SJSA1 (cell line): Measurements from ENCODE around the gene SPON1. TPM values are rescaled to one million over a fixed set of nuclear protein-coding genes. Genes with fewer than 3 reads are reported as not detected.
"Not testable (repeated sequence)": the region's sequence is repeated elsewhere in the genome, so short reads cannot be mapped to it uniquely, and the experiment has no call there.

Experiments
- DNase-seq, 2 experiments: peaks; one replicate each; pipeline ENCODE4 v3.0.0-alpha.2; 2015 to 2020; ENCODE audit warnings: low spot score in 2 of 2, low read depth in 1 of 2
- H3K27ac ChIP-seq: fragments of 250-450 bp; sonication (Bioruptor Pico); 2 replicates; pipeline ENCODE4 v1.5.1; 2020; ENCODE audit warnings: mild to moderate bottlenecking, moderate library complexity
- H3K27me3 ChIP-seq: fragments of 250-450 bp; sonication (Bioruptor Pico); replicated peaks from 2 replicates; pipeline ENCODE4 v1.5.1; 2020; ENCODE audit warnings: mild to moderate bottlenecking, moderate library complexity
- H3K36me3 ChIP-seq: fragments of 250-450 bp; sonication (Bioruptor Pico); 2 replicates; pipeline ENCODE4 v1.5.1; 2020; ENCODE audit warnings: mild to moderate bottlenecking
- H3K4me1 ChIP-seq: fragments of 250-450 bp; sonication (Bioruptor Pico); replicated peaks from 2 replicates; pipeline ENCODE4 v1.6.1; 2021; ENCODE audit warnings: mild to moderate bottlenecking
- H3K4me3 ChIP-seq: fragments of 250-450 bp; sonication (Bioruptor Pico); 2 replicates; pipeline ENCODE4 v1.5.1; 2020; ENCODE audit warnings: mild to moderate bottlenecking
- H3K9me3 ChIP-seq: fragments of 250-450 bp; sonication (Bioruptor Pico); replicated peaks from 2 replicates; pipeline ENCODE4 v1.5.1; 2020; ENCODE audit warnings: mild to moderate bottlenecking
- total RNA-seq: library from RNA; depleted of rRNA; stranded (reverse); fragments of >200 nt; shearing (Covaris generic); gene quantifications from 2 replicates; pipeline ENCODE4 v1.2.3, GENCODE V29; 2014

Gene SPON1
- total RNA-seq, 1 experiment from 2014 or later: 24.6 TPM

- H3K4me3 ChIP-seq: no peak overlapping the region
- no peak for DNase-seq
- no peaks in the 10 kb centered on the region for H3K9me3 ChIP-seq
- H3K27me3 ChIP-seq: no peaks in the 10 kb centered on the region; the same call in 1 of the 2 replicates
- H3K4me1 ChIP-seq: no peaks in the 10 kb centered on the region
- H3K36me3 ChIP-seq: no peaks in the 10 kb centered on the region
- H3K27ac ChIP-seq: no peak overlapping the region
Measured at GRCh38 chr11:14259878-14260277, 297.4 kb downstream of the SPON1 start.

GRCh38 chr11:14261066-14261465 is 298.5 kb downstream of the SPON1 start:
- no peak for DNase-seq
- Histone ChIP-seq H3K4me3 (no peak overlapping the region), H3K9me3 (no peaks in the 10 kb centered on the region), H3K27ac (no peak overlapping the region), H3K27me3 (no peaks in the 10 kb centered on the region; the same call in 1 of the 2 replicates), H3K36me3 (no peaks in the 10 kb centered on the region), H3K4me1 (no peaks in the 10 kb centered on the region)

GRCh38 chr11:14262271-14262846 is 299.8 kb downstream of the SPON1 start:
- H3K4me3 ChIP-seq: no peak overlapping the region
- no peaks in the 10 kb centered on the region; the same call in 1 of the 2 replicates for H3K27me3 ChIP-seq
- no peak overlapping the region for H3K27ac ChIP-seq
- DNase-seq: no peak
- H3K9me3 ChIP-seq: no peaks in the 10 kb centered on the region
- H3K4me1 ChIP-seq: no peaks in the 10 kb centered on the region
- H3K36me3 ChIP-seq: no peaks in the 10 kb centered on the region; the same call in 1 of the 2 replicates

DNA sequence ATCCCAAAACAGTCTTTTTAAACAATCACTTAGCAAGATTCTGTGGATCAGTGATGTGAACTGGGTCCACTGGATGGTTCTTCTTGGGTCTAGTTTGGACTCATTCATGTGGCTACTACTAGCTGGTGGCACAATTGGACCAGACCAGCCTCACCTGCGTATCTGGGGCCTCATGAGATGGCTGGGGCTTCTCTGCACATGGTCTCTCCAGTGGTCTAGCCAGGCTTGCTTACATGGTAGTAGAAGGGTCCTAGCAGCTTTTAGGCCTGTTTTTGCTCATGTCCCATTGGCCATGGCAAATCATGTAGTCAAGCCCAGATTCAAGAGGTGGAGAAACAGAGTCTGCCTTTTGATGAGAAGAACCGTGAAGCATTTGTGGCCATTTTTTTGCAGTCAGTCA is 302.4 kb downstream of the SPON1 start:
- H3K27ac ChIP-seq: no peak overlapping the region
- no peaks in the 10 kb centered on the region for H3K9me3 ChIP-seq
- no peak overlapping the region for H3K4me3 ChIP-seq
- DNase-seq: no peak
- no peaks in the 10 kb centered on the region for H3K4me1 ChIP-seq
- no peaks in the 10 kb centered on the region; the same call in 1 of the 2 replicates for H3K36me3 ChIP-seq
- H3K27me3 ChIP-seq: no peaks in the 10 kb centered on the region; the same call in 1 of the 2 replicates

DNA sequence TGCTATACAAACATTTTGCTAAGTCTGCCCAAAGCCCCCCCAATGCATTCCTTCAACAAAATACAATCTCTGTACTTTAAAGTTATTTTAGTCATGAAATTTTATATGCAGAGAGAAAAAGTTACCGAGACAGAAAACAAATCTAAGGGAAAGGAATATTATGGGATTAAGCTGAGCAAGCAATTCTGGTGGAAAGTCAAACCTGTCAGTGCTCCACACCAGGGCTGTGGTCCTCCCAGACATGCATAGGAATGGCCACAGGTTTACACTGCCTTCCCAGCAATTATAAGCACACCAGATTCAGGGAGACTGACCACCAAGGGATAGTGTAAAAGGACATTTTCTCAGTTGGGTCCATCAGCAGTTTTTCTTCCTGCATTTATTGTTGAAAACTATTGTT is 304.1 kb downstream of the SPON1 start:
- Histone ChIP-seq H3K27ac (no peak overlapping the region), H3K9me3 (no peaks in the 10 kb centered on the region), H3K36me3 (no peaks in the 10 kb centered on the region; the same call in 1 of the 2 replicates), H3K4me3 (no peak overlapping the region), H3K27me3 (no peaks in the 10 kb centered on the region), H3K4me1 (no peaks in the 10 kb centered on the region)
- DNase-seq: no peak

- no peak for DNase-seq
- Histone ChIP-seq H3K4me3 (no peak overlapping the region), H3K9me3 (no peaks in the 10 kb centered on the region), H3K36me3 (no peaks in the 10 kb centered on the region; the same call in 1 of the 2 replicates), H3K27ac (no peak overlapping the region), H3K27me3 (no peaks in the 10 kb centered on the region), H3K4me1 (no peaks in the 10 kb centered on the region)
Measured at GRCh38 chr11:14267861-14268635, 305.5 kb downstream of the SPON1 start.

DNA sequence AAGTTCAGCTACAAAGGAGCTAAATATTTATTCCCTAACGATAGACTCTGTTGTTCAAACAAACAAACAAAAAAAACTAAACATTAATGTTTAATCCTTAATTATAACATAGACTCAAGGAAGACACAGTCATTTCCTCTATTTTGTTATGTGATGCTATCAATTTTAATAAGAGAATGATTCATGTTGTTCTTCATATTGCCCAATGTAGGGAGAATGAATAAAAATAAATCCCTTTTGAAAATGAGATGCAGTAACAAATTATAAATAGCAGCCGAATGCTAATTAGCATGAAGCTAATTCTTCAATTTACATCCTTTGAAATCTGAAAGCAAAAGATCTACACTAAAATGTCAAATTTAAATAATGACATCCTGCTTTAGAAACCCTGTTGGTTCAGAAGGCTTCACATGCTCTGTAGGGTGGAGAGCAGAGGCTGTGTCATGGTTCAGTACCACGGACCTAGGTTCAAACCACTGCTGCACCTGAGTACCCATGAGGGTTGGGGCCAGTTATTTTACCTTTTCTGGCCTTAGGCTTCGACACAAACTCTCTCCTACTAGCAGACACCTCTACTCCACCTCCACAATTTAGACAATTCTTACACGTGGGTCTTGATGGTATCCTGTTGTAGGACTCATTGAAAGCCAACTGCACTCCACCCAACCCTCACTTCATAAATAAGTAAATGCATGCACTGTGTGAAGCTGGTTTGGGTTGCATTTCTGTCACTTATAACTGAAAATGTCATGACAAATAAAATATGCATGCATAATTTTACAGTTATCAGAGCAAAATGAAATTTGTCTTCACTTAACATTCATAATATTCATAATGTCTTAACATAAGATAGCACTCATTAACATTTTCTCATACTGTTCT is 307.4 kb downstream of the SPON1 start:
- Histone ChIP-seq H3K9me3 (no peaks in the 10 kb centered on the region), H3K36me3 (no peaks in the 10 kb centered on the region; the same call in 1 of the 2 replicates), H3K27me3 (no peaks in the 10 kb centered on the region), H3K4me1 (no peaks in the 10 kb centered on the region), H3K4me3 (no peak overlapping the region), H3K27ac (no peak overlapping the region)
- DNase-seq: no peak

GRCh38 chr11:14270690-14271542 is 308.4 kb downstream of the SPON1 start:
- no peaks in the 10 kb centered on the region for H3K4me1 ChIP-seq
- no peaks in the 10 kb centered on the region for H3K9me3 ChIP-seq
- H3K27ac ChIP-seq: no peak overlapping the region
- no peak for DNase-seq
- no peaks in the 10 kb centered on the region for H3K27me3 ChIP-seq
- H3K36me3 ChIP-seq: no peaks in the 10 kb centered on the region; the same call in 1 of the 2 replicates
- no peak overlapping the region for H3K4me3 ChIP-seq

GRCh38 chr11:14273895-14274294 is 311.4 kb downstream of the SPON1 start:
- Histone ChIP-seq H3K27ac (no peak overlapping the region), H3K27me3 (no peaks in the 10 kb centered on the region), H3K4me1 (no peaks in the 10 kb centered on the region), H3K9me3 (no peaks in the 10 kb centered on the region), H3K36me3 (peaks cover 7% of the 10 kb centered on the region; the same call in 1 of the 2 replicates), H3K4me3 (no peak overlapping the region)
- no peak for DNase-seq

DNA sequence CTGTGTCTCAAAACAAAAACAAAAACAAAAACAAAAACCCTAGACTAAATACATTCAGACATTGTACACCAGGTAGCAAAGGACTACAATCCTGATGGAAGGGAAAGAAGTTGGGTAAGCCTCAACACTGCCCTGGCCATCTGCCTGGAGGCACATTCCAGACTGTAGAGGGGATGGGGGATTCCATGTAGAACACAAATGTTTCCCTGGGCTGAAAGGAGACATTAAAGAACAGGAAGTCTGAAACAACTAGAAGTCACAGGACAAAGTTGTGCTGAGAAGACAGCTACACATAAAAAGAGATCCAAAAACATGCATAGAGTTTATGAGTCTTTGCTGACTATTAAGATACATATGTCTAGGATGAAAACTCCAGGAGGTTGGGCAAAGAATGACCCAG is 312.6 kb downstream of the SPON1 start:
- H3K27ac ChIP-seq: no peak overlapping the region

DNA sequence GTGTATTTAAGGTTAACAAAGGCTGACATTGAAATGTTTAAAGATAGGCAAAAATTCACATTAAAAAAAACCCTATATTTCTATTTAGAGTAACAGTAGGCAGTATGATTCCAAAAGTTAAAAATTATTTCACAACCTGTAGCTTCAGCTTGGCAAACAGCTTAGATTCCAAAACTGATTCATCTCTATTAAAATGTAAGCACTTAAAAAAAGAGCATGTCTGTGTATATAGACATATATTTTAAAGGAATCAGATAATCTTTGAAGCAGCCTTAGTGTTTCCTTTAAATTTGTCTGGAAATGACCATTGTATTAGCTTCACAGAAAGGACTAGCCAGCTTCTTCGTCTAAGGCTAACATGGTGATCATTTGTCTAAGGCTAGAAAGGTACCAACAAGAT is 316.3 kb downstream of the SPON1 start:
- H3K27ac ChIP-seq, H3K27me3 ChIP-seq, H3K4me1 ChIP-seq, DNase-seq, H3K9me3 ChIP-seq, H3K4me3 ChIP-seq: not testable (repeated sequence)
- peaks cover 21% of the 10 kb centered on the region for H3K36me3 ChIP-seq

More for the DNA sequence above, 312.6 kb downstream of the SPON1 start:
- Histone ChIP-seq H3K4me1 (no peaks in the 10 kb centered on the region), H3K27me3 (no peaks in the 10 kb centered on the region), H3K36me3 (peaks cover 7% of the 10 kb centered on the region; the same call in 1 of the 2 replicates), H3K4me3 (no peak overlapping the region), H3K9me3 (no peaks in the 10 kb centered on the region)
- no peak for DNase-seq

GRCh38 chr11:14288189-14288935 is 325.8 kb downstream of the SPON1 start:
- peak in 1 of 2 experiments; percentile 85 for DNase-seq
- Histone ChIP-seq H3K27ac (peak overlapping the region; percentile 83), H3K4me3 (no peak overlapping the region), H3K27me3 (no peaks in the 10 kb centered on the region), H3K36me3 (peaks cover 36% of the 10 kb centered on the region), H3K4me1 (peaks cover 12% of the 10 kb centered on the region), H3K9me3 (no peaks in the 10 kb centered on the region)
